GM12878 (cell line): ENCODE measurements around the gene ATP13A2. TPM values are rescaled to one million over a fixed set of nuclear protein-coding genes. Genes with fewer than 3 reads are reported as not detected.

ENCODE experiments used
- ATAC-seq: fragments of 200-7000 bp; cut with Tn5 transposase; 3 replicates; pipeline ENCODE4 v1.9.1; 2020; ENCODE audit warnings: mild to moderate bottlenecking, moderate library complexity
- BruUV-seq: library from RNA; stranded (reverse); fragments of 400-500 nt; replicated peaks from 2 replicates; lab custom pipeline; 2021; lab: Mats Ljungman, UMichigan
- CTCF ChIA-PET: fragments of 300-600 bp; sonication (Branson Sonifier 250); formaldehyde crosslinking; extraction: SDS; loops from one replicate; lab custom pipeline; 2021; ENCODE audit warnings: inconsistent platforms; lab: Yijun Ruan, JAX
- POLR2A ChIA-PET: fragments of 350-600 bp; formaldehyde crosslinking; extraction: SDS; loops from one replicate; lab custom pipeline; 2021; ENCODE audit warnings: inconsistent platforms; lab: Charles Lee
- RAD21 ChIA-PET: fragments of 300-600 bp; sonication (Branson Sonifier 250); formaldehyde crosslinking; loops from one replicate; lab custom pipeline; 2023; ENCODE audit warnings: antibody characterized with exemption; ENCODE audit not compliant: unreplicated experiment; lab: Charles Lee
- SMC1A ChIA-PET: fragments of 300-600 bp; sonication (Branson Sonifier 250); formaldehyde crosslinking; loops from one replicate; lab custom pipeline; 2023; ENCODE audit not compliant: unreplicated experiment, uncharacterized antibody; lab: Charles Lee
- DNase-seq: peaks from one replicate; pipeline ENCODE4 v3.0.0-alpha.2; 2011; ENCODE audit warnings: low read depth, low spot score
- FAIRE-seq: peaks from 3 replicates; lab custom pipeline; 2011; peaks lifted over from hg19 to GRCh38; lab: Jason Lieb, UNC
- H2AFZ ChIP-seq: 2 replicates; pipeline ENCODE4 v1.6.0; 2011; ENCODE audit warnings: low read depth, low read length, control low read depth; ENCODE audit not compliant: control insufficient read depth
- H3K27ac ChIP-seq: 2 replicates; pipeline ENCODE4 v1.5.1; 2011; ENCODE audit warnings: control low read depth; ENCODE audit not compliant: control insufficient read depth, insufficient read depth
- H3K27me3 ChIP-seq, 2 experiments: replicated peaks in 1 of 2; 2 replicates each; pipeline versions ENCODE4 v1.6.0 to v1.6.1; 2011; ENCODE audit warnings: low read length in 1 of 2; ENCODE audit not compliant: control insufficient read depth in 2 of 2, insufficient read depth in 2 of 2
- H3K36me3 ChIP-seq, 2 experiments: 2 replicates each; pipeline ENCODE4 v1.5.1; 2011; ENCODE audit warnings: low read length in 1 of 2; ENCODE audit not compliant: control insufficient read depth in 2 of 2, insufficient read depth in 2 of 2
- H3K4me1 ChIP-seq: 2 replicates; pipeline ENCODE4 v1.6.1; 2011; ENCODE audit warnings: mild to moderate bottlenecking, low read length, moderate library complexity, mixed read lengths; ENCODE audit not compliant: control insufficient read depth, insufficient read depth
- H3K4me2 ChIP-seq: 2 replicates; pipeline ENCODE4 v1.6.0; 2011; ENCODE audit warnings: control low read depth; ENCODE audit not compliant: control insufficient read depth, insufficient read depth
- H3K4me3 ChIP-seq: fragments of 200-600 bp; sonication (generic); 2 replicates; pipeline ENCODE4 v1.5.1; 2016
- H3K79me2 ChIP-seq: 2 replicates; pipeline ENCODE4 v1.6.0; 2011; ENCODE audit warnings: low read length; ENCODE audit not compliant: control insufficient read depth, insufficient read depth
- H3K9ac ChIP-seq: 2 replicates; pipeline ENCODE4 v1.8.0; 2011; ENCODE audit warnings: low read length, control low read depth, mixed read lengths; ENCODE audit not compliant: control insufficient read depth, insufficient read depth
- H3K9me3 ChIP-seq: replicated peaks from 3 replicates; pipeline ENCODE4 v1.5.1; 2011; ENCODE audit warnings: mild to moderate bottlenecking, low read length; ENCODE audit not compliant: control insufficient read depth, insufficient read depth
- H4K20me1 ChIP-seq: 2 replicates; pipeline ENCODE4 v1.6.0; 2011; ENCODE audit not compliant: control insufficient read depth, insufficient read depth
- BACH1 ChIP-seq: fragments of 450-650 bp; IDR thresholded peaks from 2 replicates; pipeline ENCODE4 v1.6.1; 2017; ENCODE audit warnings: mild to moderate bottlenecking, borderline replicate concordance
- BRCA1 ChIP-seq: IDR thresholded peaks from 2 replicates; pipeline ENCODE4 v1.6.1; 2011; ENCODE audit warnings: low read depth, low read length, improper control_type of control experiment
- CHD1 ChIP-seq: IDR thresholded peaks from 2 replicates; pipeline ENCODE4 v1.6.1; 2012; ENCODE audit warnings: low read depth, low read length, improper control_type of control experiment
- DPF2 ChIP-seq: fragments of 450-650 bp; IDR thresholded peaks from 2 replicates; pipeline ENCODE4 v1.6.1; 2017; ENCODE audit warnings: mild to moderate bottlenecking
- E2F8 ChIP-seq: fragments of 450-650 bp; IDR thresholded peaks from 2 replicates; pipeline ENCODE4 v1.6.1; 2018; ENCODE audit warnings: mild to moderate bottlenecking, low read depth, moderate library complexity; ENCODE audit not compliant: partially characterized antibody
- EZH2 ChIP-seq: IDR thresholded peaks from 2 replicates; pipeline ENCODE4 v1.6.1; 2012; ENCODE audit warnings: low read depth, mild to moderate bottlenecking, control low read depth, inconsistent platforms, low read length, borderline replicate concordance; ENCODE audit not compliant: control insufficient read depth
- FOXK2 ChIP-seq: fragments of 450-650 bp; IDR thresholded peaks from 2 replicates; pipeline ENCODE4 v1.6.1; 2017; ENCODE audit warnings: mild to moderate bottlenecking, moderate library complexity
- HSF1 ChIP-seq: fragments of 150-350 bp; IDR thresholded peaks from 2 replicates; pipeline ENCODE4 v1.6.1; 2014; ENCODE audit warnings: mild to moderate bottlenecking, low read depth, low read length
- IKZF2 ChIP-seq, 2 experiments: fragments of 450-650 bp; IDR thresholded peaks; 2 replicates each; pipeline ENCODE4 v1.6.1; 2017; ENCODE audit warnings: mild to moderate bottlenecking in 2 of 2, moderate library complexity in 2 of 2
- IRF5 ChIP-seq: fragments of 450-650 bp; IDR thresholded peaks from 2 replicates; pipeline ENCODE4 v1.6.1; 2017; ENCODE audit warnings: borderline replicate concordance
- NBN ChIP-seq: fragments of 450-650 bp; IDR thresholded peaks from 2 replicates; pipeline ENCODE4 v1.6.1; 2016
- NR2C2 ChIP-seq: IDR thresholded peaks from 2 replicates; pipeline ENCODE4 v1.6.1; 2011; ENCODE audit warnings: borderline replicate concordance, low read depth; ENCODE audit not compliant: control insufficient read depth, insufficient read length
- PKNOX1 ChIP-seq: fragments of 450-650 bp; IDR thresholded peaks from 2 replicates; pipeline ENCODE4 v1.6.1; 2016; ENCODE audit warnings: mild to moderate bottlenecking
- POLR2AphosphoS2 ChIP-seq: IDR thresholded peaks from 2 replicates; pipeline ENCODE4 v1.6.1; 2011; ENCODE audit warnings: low read depth, mild to moderate bottlenecking, low read length, improper control_type of control experiment, moderate library complexity
- RBBP5 ChIP-seq: fragments of 200-600 bp; sonication (generic); conservative IDR thresholded peaks from 2 replicates; pipeline ENCODE4 v1.6.1; 2016
- WRNIP1 ChIP-seq: IDR thresholded peaks from 2 replicates; pipeline ENCODE4 v1.6.1; 2011; ENCODE audit warnings: low read depth, low read length, improper control_type of control experiment, borderline replicate concordance
- WGBS: methylation state at CpG from one replicate; pipeline ENCODE4 v1.1.6; 2016; ENCODE audit warnings: low lambda C conversion rate; ENCODE audit not compliant: insufficient replicate concordance, insufficient coverage; ENCODE audit errors: missing lambda C conversion rate; 5-methylcytosine and 5-hydroxymethylcytosine counted together
- in situ Hi-C: fragments of 300-500 bp; cut with MboI; formaldehyde crosslinking; loops from 9 replicates; pipeline ENCODE4 v1.14.3; 2018; ENCODE audit warnings: mixed read lengths
- intact Hi-C: fragments of 100-400 bp; cut with micrococcal nuclease; formaldehyde crosslinking; loops from one replicate; pipeline ENCODE4 v1.14.2; 2022; ENCODE audit not compliant: unreplicated experiment
- polyA plus RNA-seq, 11 experiments: library from polyadenylated mRNA; depleted of rRNA in 4 of 11; unstranded in 6 of 11; stranded (reverse) in 5 of 11; fragments of >200 nt; fragmentation: Nextera tagmentation in 4 of 11; fragmentation: Illumina TruSeq in 1 of 11; extraction: Ambion mirVana in 4 of 11; extraction: Trizol in 1 of 11; gene quantifications; 1 replicate in 1 of 11; 2 replicates in 10 of 11; pipeline versions ENCODE4 v1.2.1 to v1.2.3, GENCODE V29; 2011 to 2016; ENCODE audit warnings: inconsistent platforms in 2 of 11, missing spikeins in 2 of 11, low read depth in 1 of 11
- total RNA-seq, 4 experiments: library from RNA; depleted of rRNA in 3 of 4; stranded (reverse); fragments of >200 nt in 3 of 4; fragmentation: Illumina TruSeq in 1 of 4; extraction: Trizol in 1 of 4; gene quantifications; 2 replicates each; pipeline versions ENCODE4 v1.2.1 to v1.2.3, GENCODE V29; 2013 to 2021

ATP13A2 gene
- total and polyA plus RNA-seq, 10 of the 15 experiments (the other 5 are each of a cell fraction or from before 2014, with no cell fraction given): 0.24 to 30.5 (median 8.0) TPM

GRCh38 chr1:17039522-17039921, 27.8 kb upstream of the ATP13A2 start:
- H3K4me1 ChIP-seq: no peaks in the 10 kb centered on the region
- ChIA-PET RAD21 (interaction anchor here (1.3 kb wide), 1 partner anchor 419 kb away, joined by 3 read pairs; no protein-coding TSS in a partner anchor), POLR2A (no interaction called here), CTCF (interaction anchor here (0.7 to 2.1 kb wide), 3 partner anchors 17 to 88 kb away, joined by 3 to 5 read pairs (median 3); no protein-coding TSS in a partner anchor), SMC1A (no interaction called here)
- FAIRE-seq: no peak
- no peaks in the 10 kb centered on the region for H3K27me3 ChIP-seq
- no peak for DNase-seq
- H3K27ac ChIP-seq: no peak overlapping the region
- no peak overlapping the region for H3K4me3 ChIP-seq
- WGBS: 91% methylated on average over 2 of the region's 2 CpGs
- H2AFZ ChIP-seq: no peak overlapping the region
- no peak overlapping the region for H3K4me2 ChIP-seq
- in situ Hi-C loops: no loop called here
- no peaks in the 10 kb centered on the region for H3K79me2 ChIP-seq
- no TSS peak for BruUV-seq
- intact Hi-C loops: no loop called here
- ATAC-seq: no peak
- peaks cover 2 to 24% of the 10 kb centered on the region in 2 experiments for H3K36me3 ChIP-seq
- H3K9ac ChIP-seq: no peak overlapping the region
- no peaks in the 10 kb centered on the region for H3K9me3 ChIP-seq
- no peaks in the 10 kb centered on the region for H4K20me1 ChIP-seq
- TF ChIP-seq WRNIP1 (no peak), EZH2 (no peak), IKZF2 (IDR thresholded peaks at IDR 0.05) (no peak), IRF5 (no peak), CHD1 (no peak), NR2C2 (no peak), BRCA1 (no peak), E2F8 (no peak), BACH1 (no peak), RBBP5 (no peak), FOXK2 (no peak), PKNOX1 (no peak), POLR2AphosphoS2 (no peak), HSF1 (no peak), NBN (no peak), DPF2 (no peak)
